GM18498 (cell line): Measurements from ENCODE around the gene CACNA1C.

Source experiments
- ATAC-seq: cut with Tn5 transposase; IDR thresholded peaks from one replicate; pipeline ENCODE4 v1.9.1; 2021; ENCODE audit warnings: mild to moderate bottlenecking, moderate library complexity; ENCODE audit not compliant: unreplicated experiment

The CACNA1C gene

GRCh38 chr12:2531371-2531770 is 478.6 kb downstream of the CACNA1C start:
- ATAC-seq: no peak

GRCh38 chr12:2533036-2533435 is 480.2 kb downstream of the CACNA1C start:
- no peak for ATAC-seq

- no peak for ATAC-seq
Measured at GRCh38 chr12:2535583-2536204, 482.9 kb downstream of the CACNA1C start.

GRCh38 chr12:2536724-2537123 is 483.9 kb downstream of the CACNA1C start:
- ATAC-seq: no peak

- ATAC-seq: no peak
Measured at GRCh38 chr12:2537868-2538541, 485.2 kb downstream of the CACNA1C start.

- no peak for ATAC-seq
Measured at GRCh38 chr12:2539938-2540337, 487.2 kb downstream of the CACNA1C start.

- no peak for ATAC-seq
Measured at GRCh38 chr12:2540535-2540941, 487.8 kb downstream of the CACNA1C start.

GRCh38 chr12:2541631-2542204 is 488.9 kb downstream of the CACNA1C start:
- ATAC-seq: no peak

- no peak for ATAC-seq
Measured at GRCh38 chr12:2543801-2544200, 491.0 kb downstream of the CACNA1C start.

GRCh38 chr12:2544230-2544629 is 491.4 kb downstream of the CACNA1C start:
- no peak for ATAC-seq

GRCh38 chr12:2547273-2548044 is 494.7 kb downstream of the CACNA1C start:
- no peak for ATAC-seq

GRCh38 chr12:2548081-2548480 is 495.3 kb downstream of the CACNA1C start:
- ATAC-seq: no peak

- no peak for ATAC-seq
Measured at GRCh38 chr12:2550561-2551411, 498.0 kb downstream of the CACNA1C start.

- no peak for ATAC-seq
Measured at GRCh38 chr12:2551412-2551900, 498.7 kb downstream of the CACNA1C start.

GRCh38 chr12:2552000-2552756 is 499.4 kb downstream of the CACNA1C start:
- ATAC-seq: no peak

GRCh38 chr12:2553388-2554126 is 500.8 kb downstream of the CACNA1C start:
- no peak for ATAC-seq

GRCh38 chr12:2555487-2556082 is 502.8 kb downstream of the CACNA1C start:
- ATAC-seq: no peak

- ATAC-seq: no peak
Measured at GRCh38 chr12:2557597-2557996, 504.8 kb downstream of the CACNA1C start.

- no peak for ATAC-seq
Measured at GRCh38 chr12:2559931-2560330, 507.1 kb downstream of the CACNA1C start.
